GM06990 (cell line): ENCODE measurements around the gene STARD8.

Source experiments
- DNase-seq: peaks from one replicate; pipeline ENCODE4 v3.0.0-alpha.2; 2011; ENCODE audit not compliant: insufficient read length; ENCODE audit errors: extremely low read depth
- H3K27me3 ChIP-seq: replicated peaks from 2 replicates; pipeline ENCODE4 v1.6.0; 2011; ENCODE audit warnings: low read length; ENCODE audit not compliant: control insufficient read depth, insufficient read depth
- H3K36me3 ChIP-seq: 2 replicates; pipeline ENCODE4 v1.5.1; 2011; ENCODE audit warnings: low read length; ENCODE audit not compliant: control insufficient read depth, insufficient read depth
- H3K4me3 ChIP-seq: replicated peaks from 2 replicates; pipeline ENCODE4 v1.5.1; 2011; ENCODE audit warnings: low read depth, mild to moderate bottlenecking, control low read depth, low read length
- CTCF ChIP-seq: IDR thresholded peaks from 2 replicates; pipeline ENCODE4 v1.5.1; 2011; ENCODE audit warnings: low read length, control low read depth, mild to moderate bottlenecking, inconsistent platforms; ENCODE audit not compliant: insufficient read depth, poor library complexity, severe bottlenecking

STARD8 gene

GRCh38 chrX:68694435-68695205 lies 47.2 kb downstream of the STARD8 start:
- H3K36me3 ChIP-seq: no peaks in the 10 kb centered on the region
- TF ChIP-seq CTCF: no peak
- no peak overlapping the region for H3K4me3 ChIP-seq

GRCh38 chrX:68695206-68695845 lies 47.9 kb downstream of the STARD8 start:
- no peak for TF ChIP-seq CTCF
- Histone ChIP-seq H3K4me3 (no peak overlapping the region), H3K36me3 (no peaks in the 10 kb centered on the region), H3K27me3 (no peaks in the 10 kb centered on the region; the same call in 1 of the 2 replicates)
- DNase-seq: no peak

More at GRCh38 chrX:68694435-68695205, 47.2 kb downstream of the STARD8 start:
- DNase-seq: no peak
- H3K27me3 ChIP-seq: no peaks in the 10 kb centered on the region; the same call in 1 of the 2 replicates

- DNase-seq: no peak
- H3K4me3 ChIP-seq: no peak overlapping the region
- no peak for TF ChIP-seq CTCF
- H3K36me3 ChIP-seq: no peaks in the 10 kb centered on the region
- H3K27me3 ChIP-seq: no peaks in the 10 kb centered on the region; the same call in none of the 2 replicates
These were observed 49.0 kb downstream of the STARD8 start for GRCh38 chrX:68696267-68696990.

GRCh38 chrX:68697036-68697435 lies 49.6 kb downstream of the STARD8 start:
- no peaks in the 10 kb centered on the region for H3K36me3 ChIP-seq
- no peak overlapping the region for H3K4me3 ChIP-seq
- TF ChIP-seq CTCF: no peak
- no peak for DNase-seq
- no peaks in the 10 kb centered on the region; the same call in 1 of the 2 replicates for H3K27me3 ChIP-seq

GRCh38 chrX:68697465-68698125 lies 50.1 kb downstream of the STARD8 start:
- H3K27me3 ChIP-seq: no peaks in the 10 kb centered on the region; the same call in 1 of the 2 replicates
- no peak overlapping the region for H3K4me3 ChIP-seq
- TF ChIP-seq CTCF: no peak
- DNase-seq: no peak
- H3K36me3 ChIP-seq: no peaks in the 10 kb centered on the region
